ENCODE results near the gene GSTO1. TPM values are rescaled to one million over a fixed set of nuclear protein-coding genes. Genes with fewer than 3 reads are reported as not detected.
A peak's percentile ranks its signal among the peaks of the same experiment; 100 is the strongest.

The GSTO1 gene
- total and polyA plus RNA-seq, 9 of the 15 experiments (the other 6 are each of a cell fraction or from before 2014, with no cell fraction given) = 136 to 592 (median 237) TPM

DNA sequence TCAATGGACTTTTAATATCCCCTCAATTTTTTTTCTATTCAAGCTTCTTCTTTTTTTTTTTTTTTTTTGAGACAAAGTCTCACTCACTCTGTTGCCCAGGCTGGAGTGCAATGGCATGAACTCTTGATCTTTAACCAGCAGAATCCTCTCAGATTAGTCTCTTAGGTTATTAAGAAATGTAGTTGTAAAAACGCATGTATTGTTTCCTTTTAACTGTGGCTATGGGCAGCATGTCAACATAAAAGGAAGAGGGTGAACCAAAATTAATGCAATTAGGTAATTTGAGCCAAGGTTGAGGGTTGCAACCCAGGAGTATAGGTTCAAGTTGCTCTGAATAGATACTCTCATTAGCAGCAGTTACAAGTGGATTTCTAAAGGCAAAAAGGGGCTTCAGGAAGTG is 4.3 kb upstream of the GSTO1 start (continued):
- TF ChIP-seq ZNF785 (CRISPR knock-in tag; IDR thresholded peaks at IDR 0.05) (no peak), MYBL2 (IDR thresholded peaks at IDR 0.05; ENCODE audit: low read depth) (no peak), MYBL2 (CRISPR knock-in tag; IDR thresholded peaks at IDR 0.05; ENCODE audit: borderline replicate concordance) (no peak)

DNA sequence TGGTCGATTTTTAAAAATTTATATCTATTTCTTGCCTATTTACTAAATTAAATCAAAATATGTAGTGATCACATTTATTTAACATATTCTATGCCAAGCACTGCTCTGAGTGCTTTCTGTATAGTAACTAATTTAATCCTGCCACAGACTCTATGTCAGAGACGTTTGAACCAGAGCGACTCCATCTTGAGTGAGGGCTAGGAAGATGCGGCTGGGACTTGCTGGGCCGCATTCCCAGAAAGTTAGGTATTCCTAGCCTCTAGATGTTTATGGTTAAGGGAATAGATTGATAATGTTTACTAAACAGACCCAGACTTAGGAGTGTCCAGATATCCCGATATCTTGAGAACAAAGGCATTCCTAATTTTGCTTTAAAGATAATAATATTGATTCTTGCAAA is 3.2 kb upstream of the GSTO1 start:
- no peak for ATAC-seq
- H3K79me2 ChIP-seq (ENCODE audit: control insufficient read depth, insufficient read depth, low read length) = peaks cover 19% of the 10 kb centered on the region
- H3K4me2 ChIP-seq (ENCODE audit: insufficient read depth, low read length) = no peak overlapping the region
- in situ Hi-C loops (cut with MboI) (no loop called here), intact Hi-C loops (cut with micrococcal nuclease) (no loop called here)
- FAIRE-seq = no peak
- H4K20me1 ChIP-seq (replicated peaks; ENCODE audit: control insufficient read depth, insufficient read depth, low read length) = no peaks in the 10 kb centered on the region
- no peaks in the 10 kb centered on the region for H3K27me3 ChIP-seq (ENCODE audit: control insufficient read depth in 2 of 2, insufficient read depth in 2 of 2, low read length in 2 of 2)
- CTCF ChIA-PET (ENCODE audit: low intra/inter-chr PET ratio) = no interaction called here
- DNase-seq (ENCODE audit: extremely low read depth in 1 of 4, low spot score in 3 of 4) = no peak
- peaks cover 6% of the 10 kb centered on the region; the same call in 1 of the 2 replicates for H3K9me3 ChIP-seq (replicated peaks; ENCODE audit: control insufficient read depth, insufficient read depth, low read depth, low read length)
- H3K27ac ChIP-seq (ENCODE audit: extremely low read depth, low read depth, low read length) = no peak overlapping the region
- TF ChIP-seq PTRF (tag; IDR thresholded peaks at IDR 0.05) (peak; percentile 71), CBFB (CRISPR knock-in tag; IDR thresholded peaks at IDR 0.05) (no peak), HNRNPUL1 (IDR thresholded peaks at IDR 0.05; ENCODE audit: low read length) (no peak), SMAD4 (CRISPR knock-in tag; conservative IDR thresholded peaks at IDR 0.05) (peak; percentile 46; the same call in 1 of the 2 replicates), CXXC5 (CRISPR knock-in tag; IDR thresholded peaks at IDR 0.05) (0 out of 2 replicates have a peak, but pooled peaks have one; percentile 28), MECOM (CRISPR knock-in tag; IDR thresholded peaks at IDR 0.05) (0 out of 2 replicates have a peak, but pooled peaks have one; percentile 26), CCAR2 (IDR thresholded peaks at IDR 0.05; ENCODE audit: low read depth, low read length) (no peak), ZNF311 (CRISPR knock-in tag; IDR thresholded peaks at IDR 0.05) (peak; percentile 79; the same call in 1 of the 2 replicates), ETV5 (CRISPR knock-in tag; IDR thresholded peaks at IDR 0.05; ENCODE audit: low read depth) (no peak), ZNF668 (CRISPR knock-in tag; IDR thresholded peaks at IDR 0.05) (peak; percentile 67; the same call in 1 of the 2 replicates), ZNF589 (CRISPR knock-in tag; IDR thresholded peaks at IDR 0.05; ENCODE audit: low read depth) (no peak), PPARD (CRISPR knock-in tag; IDR thresholded peaks at IDR 0.05) (no peak), MAZ (CRISPR knock-in tag; conservative IDR thresholded peaks at IDR 0.05 in 1 of 2, IDR thresholded peaks at IDR 0.05 in 1 of 2) (no peak), DMBX1 (CRISPR knock-in tag; IDR thresholded peaks at IDR 0.05; ENCODE audit: borderline replicate concordance) (peak; percentile 88), GTF2A2 (tag; IDR thresholded peaks at IDR 0.05) (0 out of 2 replicates have a peak, but pooled peaks have one; percentile 23)
- TF ChIP-seq, protein P1, sequence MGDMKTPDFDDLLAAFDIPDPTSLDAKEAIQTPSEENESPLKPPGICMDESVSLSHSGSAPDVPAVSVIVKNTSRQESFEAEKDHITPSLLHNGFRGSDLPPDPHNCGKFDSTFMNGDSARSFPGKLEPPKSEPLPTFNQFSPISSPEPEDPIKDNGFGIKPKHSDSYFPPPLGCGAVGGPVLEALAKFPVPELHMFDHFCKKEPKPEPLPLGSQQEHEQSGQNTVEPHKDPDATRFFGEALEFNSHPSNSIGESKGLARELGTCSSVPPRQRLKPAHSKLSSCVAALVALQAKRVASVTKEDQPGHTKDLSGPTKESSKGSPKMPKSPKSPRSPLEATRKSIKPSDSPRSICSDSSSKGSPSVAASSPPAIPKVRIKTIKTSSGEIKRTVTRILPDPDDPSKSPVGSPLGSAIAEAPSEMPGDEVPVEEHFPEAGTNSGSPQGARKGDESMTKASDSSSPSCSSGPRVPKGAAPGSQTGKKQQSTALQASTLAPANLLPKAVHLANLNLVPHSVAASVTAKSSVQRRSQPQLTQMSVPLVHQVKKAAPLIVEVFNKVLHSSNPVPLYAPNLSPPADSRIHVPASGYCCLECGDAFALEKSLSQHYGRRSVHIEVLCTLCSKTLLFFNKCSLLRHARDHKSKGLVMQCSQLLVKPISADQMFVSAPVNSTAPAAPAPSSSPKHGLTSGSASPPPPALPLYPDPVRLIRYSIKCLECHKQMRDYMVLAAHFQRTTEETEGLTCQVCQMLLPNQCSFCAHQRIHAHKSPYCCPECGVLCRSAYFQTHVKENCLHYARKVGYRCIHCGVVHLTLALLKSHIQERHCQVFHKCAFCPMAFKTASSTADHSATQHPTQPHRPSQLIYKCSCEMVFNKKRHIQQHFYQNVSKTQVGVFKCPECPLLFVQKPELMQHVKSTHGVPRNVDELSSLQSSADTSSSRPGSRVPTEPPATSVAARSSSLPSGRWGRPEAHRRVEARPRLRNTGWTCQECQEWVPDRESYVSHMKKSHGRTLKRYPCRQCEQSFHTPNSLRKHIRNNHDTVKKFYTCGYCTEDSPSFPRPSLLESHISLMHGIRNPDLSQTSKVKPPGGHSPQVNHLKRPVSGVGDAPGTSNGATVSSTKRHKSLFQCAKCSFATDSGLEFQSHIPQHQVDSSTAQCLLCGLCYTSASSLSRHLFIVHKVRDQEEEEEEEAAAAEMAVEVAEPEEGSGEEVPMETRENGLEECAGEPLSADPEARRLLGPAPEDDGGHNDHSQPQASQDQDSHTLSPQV (IDR thresholded peaks at IDR 0.05) = peak; percentile 92
- POLR2A ChIA-PET = no interaction called here
- H3K36me3 ChIP-seq (ENCODE audit: control insufficient read depth, insufficient read depth, low read length) = peaks cover 7% of the 10 kb centered on the region
- H3K9ac ChIP-seq (ENCODE audit: insufficient read depth in 1 of 2, low read depth in 2 of 2, low read length in 2 of 2) = no peak overlapping the region
- BruUV-seq (replicated peaks) = no TSS peak
- no peak overlapping the region for H3K4me3 ChIP-seq
- no peaks in the 10 kb centered on the region for H3K9me1 ChIP-seq (ENCODE audit: control insufficient read depth, insufficient read depth, low read length)
- no peak overlapping the region for H2AFZ ChIP-seq (ENCODE audit: low read depth, low read length)
- 86% methylated on average over 6 of the region's 6 CpGs for WGBS (ENCODE audit: insufficient coverage, low coverage, missing lambda C conversion rate)
- H3K4me1 ChIP-seq (replicated peaks in 1 of 2; ENCODE audit: control insufficient read depth in 2 of 2, insufficient read depth in 2 of 2, low read length in 2 of 2) = peaks cover 11 to 21% of the 10 kb centered on the region in 2 experiments; a peak in 4 of 5 replicates
